C4-2B (cell line): ENCODE measurements around the gene SLC35A3.

ENCODE experiments used
- CTCF ChIP-seq: fragments of 450-650 bp; conservative IDR thresholded peaks from 2 replicates; pipeline ENCODE4 v1.5.1; 2017; ENCODE audit warnings: mild to moderate bottlenecking
- ZFX ChIP-seq: fragments of 450-650 bp; IDR thresholded peaks from 2 replicates; pipeline ENCODE4 v1.6.1; 2017

- TF ChIP-seq CTCF (no peak), ZFX (no peak)
These were observed 9.3 kb downstream of the SLC35A3 start for GRCh38 chr1:99979091-99979490.
